OCI-LY1 (cell line): ENCODE measurements around the gene PARVA.

Source experiments
- H2AFZ ChIP-seq: fragments of 200-600 bp; sonication (generic), shearing (Covaris generic); 2 replicates; pipeline ENCODE4 v1.6.0; 2014; ENCODE audit warnings: antibody characterized with exemption, mild to moderate bottlenecking, low read length
- H3F3A ChIP-seq: fragments of 200-600 bp; sonication (generic), shearing (Covaris generic); 2 replicates; pipeline ENCODE4 v1.6.0; 2014; ENCODE audit warnings: mild to moderate bottlenecking, antibody characterized with exemption, low read length, moderate library complexity; ENCODE audit not compliant: insufficient read depth
- H3K27ac ChIP-seq: fragments of 200-600 bp; sonication (generic); 2 replicates; pipeline ENCODE4 v1.5.1; 2014; ENCODE audit warnings: low read length, mixed run types, mild to moderate bottlenecking, low read depth; ENCODE audit not compliant: poor library complexity, severe bottlenecking
- H3K27me3 ChIP-seq: fragments of 200-600 bp; sonication (generic); 2 replicates; pipeline ENCODE4 v1.6.0; 2014; ENCODE audit warnings: antibody characterized with exemption, mild to moderate bottlenecking, low read length, moderate library complexity; ENCODE audit not compliant: insufficient read depth
- H3K36me3 ChIP-seq: fragments of 200-600 bp; sonication (generic); 2 replicates; pipeline ENCODE4 v1.6.1; 2014; ENCODE audit warnings: mild to moderate bottlenecking, antibody characterized with exemption, low read length, moderate library complexity, mixed read lengths; ENCODE audit not compliant: insufficient read depth
- H3K4me1 ChIP-seq: fragments of 200-600 bp; sonication (generic); 2 replicates; pipeline ENCODE4 v1.5.1; 2014; ENCODE audit warnings: mild to moderate bottlenecking, low read length, moderate library complexity; ENCODE audit not compliant: insufficient read depth, severe bottlenecking
- H3K4me2 ChIP-seq: fragments of 200-600 bp; sonication (generic), shearing (Covaris generic); 2 replicates; pipeline ENCODE4 v1.6.1; 2014; ENCODE audit warnings: low read length
- H3K4me3 ChIP-seq: fragments of 200-600 bp; sonication (generic); 2 replicates; pipeline ENCODE4 v1.5.1; 2014; ENCODE audit warnings: low read length, low read depth, mild to moderate bottlenecking, mixed read lengths; ENCODE audit not compliant: poor library complexity, severe bottlenecking
- H3K79me2 ChIP-seq: fragments of 200-600 bp; shearing (Covaris generic); 2 replicates; pipeline ENCODE4 v1.6.1; 2016; ENCODE audit warnings: mixed run types, low read length, mixed read lengths; ENCODE audit not compliant: insufficient read depth
- H3K9ac ChIP-seq: fragments of 200-600 bp; sonication (generic), shearing (Covaris generic); 2 replicates; pipeline ENCODE4 v1.6.1; 2014; ENCODE audit warnings: mild to moderate bottlenecking, low read length, mixed read lengths
- H3K9me2 ChIP-seq: fragments of 200-600 bp; sonication (generic), shearing (Covaris generic); 2 replicates; pipeline ENCODE4 v1.6.1; 2014; ENCODE audit warnings: low read depth, mild to moderate bottlenecking, low read length, mixed read lengths
- H3K9me3 ChIP-seq: fragments of 200-600 bp; shearing (Covaris generic); 2 replicates; pipeline ENCODE4 v1.6.1; 2014; ENCODE audit warnings: low read length, mixed read lengths
- H4K20me1 ChIP-seq: fragments of 200-600 bp; sonication (generic), shearing (Covaris generic); 2 replicates; pipeline ENCODE4 v1.6.0; 2016; ENCODE audit warnings: mild to moderate bottlenecking, low read length; ENCODE audit not compliant: insufficient read depth
- CTCF ChIP-seq: fragments of 200-600 bp; sonication (generic), shearing (Covaris generic); IDR thresholded peaks from 2 replicates; pipeline ENCODE4 v1.5.1; 2017; ENCODE audit warnings: mild to moderate bottlenecking, antibody characterized with exemption, low read length, moderate library complexity, mixed read lengths
- EZH2 ChIP-seq: fragments of 200-600 bp; sonication (generic), shearing (Covaris generic); IDR thresholded peaks from 2 replicates; pipeline ENCODE4 v1.8.0; 2017; ENCODE audit warnings: borderline replicate concordance, mixed run types, mild to moderate bottlenecking, antibody characterized with exemption, low read length, moderate library complexity, mixed read lengths

Gene PARVA

DNA sequence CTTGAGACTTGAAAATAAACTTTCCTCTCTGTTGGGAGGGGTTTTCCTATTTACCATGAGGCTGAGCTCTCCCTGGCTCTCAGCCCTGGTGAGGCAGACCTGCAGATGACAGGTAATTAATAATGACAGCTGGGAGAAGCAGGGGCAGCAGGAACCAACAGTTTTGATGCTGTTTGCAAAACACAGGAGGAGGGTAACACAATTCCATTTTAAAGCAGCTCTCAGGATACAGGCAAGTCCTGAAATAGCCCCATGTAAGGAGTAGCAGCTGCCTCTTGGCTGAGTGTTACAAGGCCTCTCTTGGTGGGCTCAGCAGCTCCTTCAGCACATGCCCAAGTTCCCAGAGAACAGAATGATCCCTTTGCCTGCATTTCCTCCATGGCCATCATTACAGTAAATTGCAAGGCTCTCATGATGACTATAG, 13.3 kb downstream of the PARVA start:
- no peak overlapping the region for H3K9ac ChIP-seq
- H3K4me2 ChIP-seq = no peak overlapping the region
- H3K36me3 ChIP-seq = no peaks in the 10 kb centered on the region
- H4K20me1 ChIP-seq = no peaks in the 10 kb centered on the region
- H3K4me1 ChIP-seq = no peaks in the 10 kb centered on the region
- H3F3A ChIP-seq = no peaks in the 10 kb centered on the region
- H3K27ac ChIP-seq = no peak overlapping the region
- no peaks in the 10 kb centered on the region for H3K27me3 ChIP-seq
- H3K9me3 ChIP-seq = no peaks in the 10 kb centered on the region
- H3K4me3 ChIP-seq = no peak overlapping the region
- H3K9me2 ChIP-seq = no peaks in the 10 kb centered on the region
- no peak for TF ChIP-seq CTCF
- no peak for TF ChIP-seq EZH2
- H2AFZ ChIP-seq = no peak overlapping the region
- no peaks in the 10 kb centered on the region for H3K79me2 ChIP-seq

DNA sequence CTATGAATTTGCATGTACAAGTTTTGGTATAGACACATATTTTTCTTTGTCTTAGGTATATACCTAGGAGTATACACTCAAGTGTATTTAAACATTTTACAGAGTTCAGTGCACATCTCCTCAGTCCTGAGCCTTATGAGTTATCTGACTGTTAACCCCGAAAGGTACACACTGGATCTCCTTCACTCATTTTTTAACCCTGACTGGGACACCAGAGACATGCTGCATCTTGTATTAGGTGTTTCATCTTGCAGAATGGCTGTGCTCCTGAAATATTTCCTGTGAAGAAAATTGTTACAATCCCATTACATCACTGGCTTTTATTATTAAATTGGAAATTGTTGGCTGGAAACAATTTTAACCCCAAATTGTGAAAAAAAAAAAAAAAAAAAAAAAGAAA, 15.3 kb downstream of the PARVA start:
- Histone ChIP-seq H3K4me2 (no peak overlapping the region), H3K9ac (no peak overlapping the region), H4K20me1 (no peaks in the 10 kb centered on the region), H3K9me3 (no peaks in the 10 kb centered on the region), H3K4me3 (no peak overlapping the region), H3K36me3 (no peaks in the 10 kb centered on the region), H3K4me1 (no peaks in the 10 kb centered on the region), H3K79me2 (no peaks in the 10 kb centered on the region), H3F3A (no peaks in the 10 kb centered on the region), H3K9me2 (no peaks in the 10 kb centered on the region), H3K27me3 (no peaks in the 10 kb centered on the region), H2AFZ (no peak overlapping the region), H3K27ac (no peak overlapping the region)
- TF ChIP-seq EZH2 (no peak), CTCF (no peak)

DNA sequence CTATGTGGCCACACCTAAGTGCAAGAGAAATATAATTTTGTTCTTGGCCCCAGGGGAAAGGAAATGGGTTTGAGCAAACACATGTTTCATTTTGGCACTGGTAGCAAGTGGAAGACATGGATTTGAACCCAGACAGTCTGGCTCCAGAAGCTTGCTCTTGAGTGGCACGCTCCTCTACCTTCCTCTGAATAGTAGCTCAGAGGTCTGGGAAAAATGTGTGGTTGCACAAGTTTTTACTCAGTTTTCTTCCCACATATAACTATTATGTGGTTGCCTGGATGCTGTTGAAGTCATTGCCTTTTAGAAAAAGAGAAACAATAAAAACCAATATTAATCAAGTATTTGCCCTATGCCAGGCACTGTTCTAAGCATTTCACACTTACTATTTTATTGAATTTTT, 16.3 kb downstream of the PARVA start:
- Histone ChIP-seq H3K9me2 (no peaks in the 10 kb centered on the region), H3K79me2 (no peaks in the 10 kb centered on the region), H3K36me3 (no peaks in the 10 kb centered on the region), H3K27me3 (no peaks in the 10 kb centered on the region), H3K4me3 (no peak overlapping the region), H3K27ac (no peak overlapping the region), H3K4me1 (no peaks in the 10 kb centered on the region), H2AFZ (no peak overlapping the region), H3F3A (no peaks in the 10 kb centered on the region), H3K9me3 (no peaks in the 10 kb centered on the region), H3K4me2 (no peak overlapping the region), H3K9ac (no peak overlapping the region), H4K20me1 (no peaks in the 10 kb centered on the region)
- TF ChIP-seq CTCF (no peak), EZH2 (no peak)
